ENCODE data around the gene TNIK.
A peak's percentile ranks its signal among the peaks of the same experiment; 100 is the strongest.

The TNIK gene

DNA sequence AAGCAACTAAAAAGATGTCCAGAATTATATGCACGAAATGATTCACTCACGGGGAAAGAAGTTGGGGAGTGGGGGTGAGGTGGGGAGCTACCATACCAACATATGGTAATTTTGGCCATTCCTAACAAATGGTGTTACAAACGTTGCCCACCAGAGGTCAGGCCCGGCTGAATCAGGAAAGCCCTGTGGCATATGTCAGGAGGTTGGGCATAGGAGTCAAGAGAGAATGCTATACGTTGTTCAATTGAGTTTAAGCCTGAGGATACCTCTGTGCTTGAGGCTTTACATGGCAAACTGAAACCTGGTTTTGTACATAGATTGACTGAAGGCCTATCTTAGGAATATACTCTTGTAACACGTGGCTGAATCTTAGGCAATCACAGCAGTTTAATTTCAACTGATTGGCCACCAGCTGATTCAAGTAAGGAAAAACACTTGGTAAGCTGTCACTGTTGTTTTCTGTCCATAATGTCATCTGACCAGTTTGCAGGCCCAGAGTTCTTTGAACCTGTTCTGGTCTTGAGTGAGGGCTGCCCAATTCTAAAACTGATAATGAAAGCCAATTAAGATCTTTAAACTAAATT lies 410.3 kb downstream of the TNIK start:
- no peaks in the 10 kb centered on the region for H3F3A ChIP-seq (ENCODE audit: control insufficient read depth, insufficient read depth)
- H3K4me1 ChIP-seq (ENCODE audit: control insufficient read depth, low read length) = no peaks in the 10 kb centered on the region
- H3K9me2 ChIP-seq (replicated peaks; ENCODE audit: control insufficient read depth, low read length) = no peaks in the 10 kb centered on the region
- H3K27me3 ChIP-seq (ENCODE audit: control insufficient read depth, low read length) = no peaks in the 10 kb centered on the region
- H3K4me3 ChIP-seq (ENCODE audit: low read length) = no peak overlapping the region
- no peaks in the 10 kb centered on the region for H3K79me2 ChIP-seq (ENCODE audit: control insufficient read depth, low read length)
- H3K36me3 ChIP-seq (ENCODE audit: control insufficient read depth, low read length) = no peaks in the 10 kb centered on the region
- no peaks in the 10 kb centered on the region for H3K9me3 ChIP-seq (ENCODE audit: control insufficient read depth, insufficient read depth, low read length)
- H3K4me2 ChIP-seq (ENCODE audit: low read length) = no peak overlapping the region
- H4K20me1 ChIP-seq (ENCODE audit: control insufficient read depth, insufficient read depth, low read depth, low read length) = no peaks in the 10 kb centered on the region
- no peak overlapping the region for H3K27ac ChIP-seq (ENCODE audit: low read depth, low read length)
- TF ChIP-seq EZH2phosphoT487 (IDR thresholded peaks at IDR 0.05; ENCODE audit: borderline replicate concordance, low read length) = no peak
- TF ChIP-seq, protein P1, sequence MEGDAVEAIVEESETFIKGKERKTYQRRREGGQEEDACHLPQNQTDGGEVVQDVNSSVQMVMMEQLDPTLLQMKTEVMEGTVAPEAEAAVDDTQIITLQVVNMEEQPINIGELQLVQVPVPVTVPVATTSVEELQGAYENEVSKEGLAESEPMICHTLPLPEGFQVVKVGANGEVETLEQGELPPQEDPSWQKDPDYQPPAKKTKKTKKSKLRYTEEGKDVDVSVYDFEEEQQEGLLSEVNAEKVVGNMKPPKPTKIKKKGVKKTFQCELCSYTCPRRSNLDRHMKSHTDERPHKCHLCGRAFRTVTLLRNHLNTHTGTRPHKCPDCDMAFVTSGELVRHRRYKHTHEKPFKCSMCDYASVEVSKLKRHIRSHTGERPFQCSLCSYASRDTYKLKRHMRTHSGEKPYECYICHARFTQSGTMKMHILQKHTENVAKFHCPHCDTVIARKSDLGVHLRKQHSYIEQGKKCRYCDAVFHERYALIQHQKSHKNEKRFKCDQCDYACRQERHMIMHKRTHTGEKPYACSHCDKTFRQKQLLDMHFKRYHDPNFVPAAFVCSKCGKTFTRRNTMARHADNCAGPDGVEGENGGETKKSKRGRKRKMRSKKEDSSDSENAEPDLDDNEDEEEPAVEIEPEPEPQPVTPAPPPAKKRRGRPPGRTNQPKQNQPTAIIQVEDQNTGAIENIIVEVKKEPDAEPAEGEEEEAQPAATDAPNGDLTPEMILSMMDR (IDR thresholded peaks at IDR 0.05; ENCODE audit: low read depth, low read length, poor library complexity, severe bottlenecking) = peak; percentile 21

DNA sequence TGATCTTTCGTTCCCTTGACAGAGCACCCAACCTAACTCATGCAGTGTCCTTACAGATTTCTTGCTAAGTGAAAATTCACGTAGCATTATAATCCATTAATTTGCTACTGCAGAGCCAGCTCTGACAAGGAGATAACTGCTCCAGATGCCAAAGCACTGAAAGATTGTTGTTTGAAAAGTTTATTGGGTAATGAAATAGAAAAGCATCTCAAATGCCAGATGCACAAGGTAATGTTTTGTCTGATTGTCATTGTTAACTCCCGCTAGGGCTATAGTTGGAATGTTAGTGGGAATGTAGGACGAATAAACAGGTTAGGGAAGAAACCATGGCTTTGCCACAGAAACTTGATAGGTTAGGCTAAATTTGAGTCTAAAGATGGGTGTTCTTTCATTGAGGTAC lies 413.4 kb downstream of the TNIK start:
- Histone ChIP-seq H3K4me1 (ENCODE audit: control insufficient read depth, low read length) (no peaks in the 10 kb centered on the region), H3K36me3 (ENCODE audit: control insufficient read depth, low read length) (no peaks in the 10 kb centered on the region), H3K4me2 (ENCODE audit: low read length) (no peak overlapping the region), H3K9me2 (replicated peaks; ENCODE audit: control insufficient read depth, low read length) (no peaks in the 10 kb centered on the region), H3K79me2 (ENCODE audit: control insufficient read depth, low read length) (no peaks in the 10 kb centered on the region), H3K27me3 (ENCODE audit: control insufficient read depth, low read length) (no peaks in the 10 kb centered on the region), H3K27ac (ENCODE audit: low read depth, low read length) (no peak overlapping the region), H3K9me3 (ENCODE audit: control insufficient read depth, insufficient read depth, low read length) (no peaks in the 10 kb centered on the region), H4K20me1 (ENCODE audit: control insufficient read depth, insufficient read depth, low read depth, low read length) (no peaks in the 10 kb centered on the region), H3K4me3 (ENCODE audit: low read length) (no peak overlapping the region), H3F3A (ENCODE audit: control insufficient read depth, insufficient read depth) (no peaks in the 10 kb centered on the region)
- TF ChIP-seq EZH2phosphoT487 (IDR thresholded peaks at IDR 0.05; ENCODE audit: borderline replicate concordance, low read length) = no peak
- TF ChIP-seq, protein P1 (IDR thresholded peaks at IDR 0.05; ENCODE audit: low read depth, low read length, poor library complexity, severe bottlenecking) = no peak

DNA sequence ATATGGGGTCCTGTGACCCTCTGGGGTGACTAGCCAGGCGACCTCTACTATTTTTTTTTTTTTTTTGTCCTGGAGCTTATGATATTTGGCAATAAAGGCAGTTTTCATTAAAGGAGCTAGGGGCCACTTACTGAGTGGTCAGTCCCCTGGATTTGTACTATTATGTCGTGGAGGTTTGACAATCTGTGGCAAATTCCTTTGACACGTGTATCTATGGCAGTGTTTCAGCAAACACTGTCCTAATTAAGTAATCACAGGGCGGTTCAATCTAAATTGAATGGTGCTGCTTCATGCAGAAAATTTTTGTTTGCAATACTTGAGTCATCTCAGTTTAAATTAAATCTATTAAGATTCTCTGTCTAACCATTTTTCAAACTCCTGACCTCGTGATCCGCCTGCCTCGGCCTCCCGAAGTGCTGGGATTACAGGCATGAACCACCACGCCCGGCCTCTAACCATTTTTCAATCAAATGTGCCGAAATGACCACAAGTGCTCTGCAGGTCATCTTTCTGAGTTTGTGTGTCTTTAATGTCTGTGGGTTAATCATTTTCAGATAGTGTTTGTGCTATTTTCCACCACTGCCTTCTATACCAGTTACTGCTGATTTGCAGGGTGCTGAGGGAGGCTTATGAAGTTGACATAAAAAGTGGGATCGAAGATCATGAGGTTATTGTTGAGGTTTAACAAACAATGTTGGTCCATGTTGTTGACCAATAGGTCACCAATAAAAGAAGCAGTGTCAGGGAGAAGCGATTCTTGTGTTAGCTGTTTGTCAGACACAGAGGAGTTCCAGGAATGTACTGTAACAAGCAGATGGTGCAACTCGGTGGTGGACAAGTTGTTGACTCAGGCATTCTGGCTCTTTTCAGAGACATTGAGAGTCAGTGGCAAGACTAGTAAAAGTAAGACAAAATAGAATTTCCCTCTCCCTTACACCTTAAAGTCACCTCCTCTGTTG lies 415.1 kb downstream of the TNIK start:
- no peaks in the 10 kb centered on the region for H3K27me3 ChIP-seq (ENCODE audit: control insufficient read depth, low read length)
- H4K20me1 ChIP-seq (ENCODE audit: control insufficient read depth, insufficient read depth, low read depth, low read length) = no peaks in the 10 kb centered on the region
- no peaks in the 10 kb centered on the region for H3K4me1 ChIP-seq (ENCODE audit: control insufficient read depth, low read length)
- TF ChIP-seq, protein P1 (IDR thresholded peaks at IDR 0.05; ENCODE audit: low read depth, low read length, poor library complexity, severe bottlenecking) = no peak
- TF ChIP-seq EZH2phosphoT487 (IDR thresholded peaks at IDR 0.05; ENCODE audit: borderline replicate concordance, low read length) = no peak
- H3K4me3 ChIP-seq (ENCODE audit: low read length) = no peak overlapping the region
- no peaks in the 10 kb centered on the region for H3F3A ChIP-seq (ENCODE audit: control insufficient read depth, insufficient read depth)
- no peak overlapping the region for H3K4me2 ChIP-seq (ENCODE audit: low read length)
- H3K27ac ChIP-seq (ENCODE audit: low read depth, low read length) = no peak overlapping the region
- H3K9me2 ChIP-seq (replicated peaks; ENCODE audit: control insufficient read depth, low read length) = no peaks in the 10 kb centered on the region
- no peaks in the 10 kb centered on the region for H3K36me3 ChIP-seq (ENCODE audit: control insufficient read depth, low read length)
- H3K9me3 ChIP-seq (ENCODE audit: control insufficient read depth, insufficient read depth, low read length) = no peaks in the 10 kb centered on the region
- H3K79me2 ChIP-seq (ENCODE audit: control insufficient read depth, low read length) = no peaks in the 10 kb centered on the region

Data from DOHH2 (cell line).